SK-MEL-5 (cell line): ENCODE results near the gene OGFOD1. TPM values are rescaled to one million over a fixed set of nuclear protein-coding genes. Genes with fewer than 3 reads are reported as not detected.

Source experiments
- DNase-seq: peaks from one replicate; pipeline ENCODE4 v3.0.0-alpha.2; 2016; ENCODE audit warnings: low read depth, low spot score
- in situ Hi-C: cut with HindIII; loops from 2 replicates; pipeline ENCODE4 v1.10.0; 2016; ENCODE audit warnings: low sequenced_read_pairs, high pct_unique_total_duplicates, low pct_unique_long_range_greater_than_20kb
- total RNA-seq: library from RNA; depleted of rRNA; stranded (reverse); fragments of >200 nt; shearing (Covaris generic); gene quantifications from 2 replicates; pipeline ENCODE4 v1.2.3, GENCODE V29; 2014

OGFOD1 gene
- total RNA-seq, 1 experiment from 2014 or later: 95.1 TPM

- no peak for DNase-seq
- in situ Hi-C loops: no loop called here
Measured at GRCh38 chr16:56424404-56424764, 27.0 kb upstream of the OGFOD1 start.

- DNase-seq: no peak
Measured at GRCh38 chr16:56424791-56425438, 26.4 kb upstream of the OGFOD1 start.

GRCh38 chr16:56425439-56425832, 25.9 kb upstream of the OGFOD1 start, which contains the start of gene AMFR:
TSS of gene AMFR (minus strand) at chr16:56425545. CDS start at chr16:56425327, 218 bp downstream.
- in situ Hi-C loops: no loop called here
- peak; percentile 70 for DNase-seq

More at GRCh38 chr16:56424791-56425438, 26.4 kb upstream of the OGFOD1 start:
- in situ Hi-C loops: no loop called here

GRCh38 chr16:56426585-56426984, 24.8 kb upstream of the OGFOD1 start:
- in situ Hi-C loops: no loop called here
- DNase-seq: no peak

GRCh38 chr16:56428091-56428490, 23.3 kb upstream of the OGFOD1 start:
- no peak for DNase-seq
- in situ Hi-C loops: no loop called here

GRCh38 chr16:56436258-56436657, 15.1 kb upstream of the OGFOD1 start:
- in situ Hi-C loops: no loop called here
- DNase-seq: no peak

GRCh38 chr16:56438038-56438437, 13.3 kb upstream of the OGFOD1 start:
- DNase-seq: no peak
- in situ Hi-C loops: no loop called here

- DNase-seq: no peak
- in situ Hi-C loops: no loop called here
Measured at GRCh38 chr16:56447286-56447685, 4.1 kb upstream of the OGFOD1 start.

- DNase-seq: no peak
- in situ Hi-C loops: no loop called here
Measured at GRCh38 chr16:56448005-56448404, 3.3 kb upstream of the OGFOD1 start.

- no peak for DNase-seq
- in situ Hi-C loops: no loop called here
Measured at GRCh38 chr16:56450275-56450985, 924 bp upstream of the OGFOD1 start.

GRCh38 chr16:56451753-56452689, 667 bp downstream of the OGFOD1 start:
- peak; percentile 6 for DNase-seq
- in situ Hi-C loops: no loop called here

- no peak for DNase-seq
- in situ Hi-C loops: no loop called here
Measured at GRCh38 chr16:56457927-56458470, 6.6 kb downstream of the OGFOD1 start.

- in situ Hi-C loops: no loop called here
Measured at GRCh38 chr16:56460101-56460500, 8.7 kb downstream of the OGFOD1 start.

GRCh38 chr16:56462064-56462796, 10.9 kb downstream of the OGFOD1 start:
- DNase-seq: no peak
- in situ Hi-C loops: no loop called here

More at GRCh38 chr16:56460101-56460500, 8.7 kb downstream of the OGFOD1 start:
- DNase-seq: no peak

- in situ Hi-C loops: no loop called here
- DNase-seq: no peak
Measured at GRCh38 chr16:56463153-56463552, 11.8 kb downstream of the OGFOD1 start.

- in situ Hi-C loops: no loop called here
- DNase-seq: no peak
Measured at GRCh38 chr16:56466344-56466743, 15.0 kb downstream of the OGFOD1 start.

GRCh38 chr16:56468800-56469199, 17.4 kb downstream of the OGFOD1 start:
- in situ Hi-C loops: no loop called here
- no peak for DNase-seq
